ENCODE results near the gene PAMR1. TPM values are rescaled to one million over a fixed set of nuclear protein-coding genes. Genes with fewer than 3 reads are reported as not detected.
A peak's percentile ranks its signal among the peaks of the same experiment; 100 is the strongest.

PAMR1 gene
- total and polyA plus RNA-seq, 4 donors: 0.60 to 15.2 (median 1.4) TPM

DNA sequence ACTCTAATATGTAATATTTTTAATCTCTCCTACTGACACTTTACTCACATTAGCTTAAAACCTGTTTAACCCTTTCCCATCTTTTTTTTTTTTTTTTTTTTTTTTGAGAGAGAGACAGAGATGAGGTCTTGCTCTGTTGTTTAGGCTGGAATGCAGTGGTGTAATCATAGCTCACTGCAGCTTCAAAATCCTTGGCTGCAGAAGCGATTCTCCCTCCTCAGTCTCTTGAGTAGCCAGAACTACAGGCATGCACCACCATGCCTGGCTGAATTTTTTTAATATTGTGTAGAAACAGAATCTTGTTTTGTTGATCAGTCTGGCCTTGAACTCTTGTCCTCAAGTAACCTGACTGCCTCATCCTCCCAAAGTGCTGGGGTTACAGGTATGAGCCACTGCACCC lies 37.3 kb downstream of the PAMR1 start:
- no peak overlapping the region for H3K9ac ChIP-seq (ENCODE audit: insufficient read depth in 1 of 2, low read length in 2 of 2)
- peaks cover 0 to 4% (median 0%) of the 10 kb centered on the region in 3 donors for H3K27me3 ChIP-seq (ENCODE audit: control insufficient read depth in 3 of 3, insufficient read depth in 3 of 3, low read length in 2 of 3)
- ATAC-seq (ENCODE audit: insufficient read depth, low FRiP score) (no peak), DNase-seq (peak in 2 of 3 donors; percentile 29 to 53)
- H3K4me1 ChIP-seq (ENCODE audit: control insufficient read depth in 5 of 5, insufficient read depth in 5 of 5, low read length in 5 of 5): no peaks in the 10 kb centered on the region
- H3K36me3 ChIP-seq (ENCODE audit: control insufficient read depth in 4 of 4, insufficient read depth in 4 of 4, low read length in 4 of 4): no peaks in the 10 kb centered on the region
- H3K4me3 ChIP-seq: no peak overlapping the region
- no peak for TF ChIP-seq CTCF (IDR thresholded peaks at IDR 0.05; ENCODE audit: control extremely low read depth, extremely low read depth)
- H3K9me3 ChIP-seq (ENCODE audit: control insufficient read depth in 4 of 4, insufficient read depth in 3 of 4, low read length in 3 of 4): peaks cover 0 to under 1% (median under 1%) of the 10 kb centered on the region in 4 donors
- WGBS, 2 donors: 72 to 79% methylated on average over 1 of the region's 1 CpG
- H3K27ac ChIP-seq (ENCODE audit: low read depth in 1 of 2, low read length in 1 of 2): no peak overlapping the region

DNA sequence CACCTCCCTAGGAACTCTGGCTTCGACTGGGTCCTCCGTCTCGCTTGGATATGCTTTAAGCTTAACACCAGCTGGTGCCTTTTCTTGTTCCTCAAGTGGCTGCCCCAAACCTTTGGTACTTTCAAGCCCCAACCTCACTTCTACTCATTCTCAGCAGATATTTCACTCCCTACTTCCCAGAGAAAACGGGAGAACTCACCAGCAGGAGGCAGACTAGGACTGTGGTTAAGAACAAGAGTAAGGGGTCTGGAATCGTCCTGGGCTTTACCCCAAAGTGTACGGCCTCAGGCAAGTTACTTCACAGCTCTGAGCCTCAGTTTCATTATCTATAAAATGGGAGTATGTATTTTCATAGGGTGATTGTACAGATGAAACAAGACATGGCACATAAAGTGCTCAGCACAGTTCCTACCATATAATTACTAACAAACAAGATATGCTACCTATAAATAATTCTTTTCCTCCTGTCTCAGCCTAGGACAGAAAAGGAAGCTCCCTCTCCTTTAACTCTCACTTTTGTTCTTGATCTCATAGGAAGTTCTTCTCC lies 37.8 kb downstream of the PAMR1 start:
- H3K27ac ChIP-seq (ENCODE audit: low read depth in 1 of 2, low read length in 1 of 2): no peak overlapping the region
- no peaks in the 10 kb centered on the region for H3K4me1 ChIP-seq (ENCODE audit: control insufficient read depth in 5 of 5, insufficient read depth in 5 of 5, low read length in 5 of 5)
- TF ChIP-seq CTCF (IDR thresholded peaks at IDR 0.05; ENCODE audit: control extremely low read depth, extremely low read depth): no peak
- H3K27me3 ChIP-seq (ENCODE audit: control insufficient read depth in 3 of 3, insufficient read depth in 3 of 3, low read length in 2 of 3): peaks cover 0 to 4% (median 0%) of the 10 kb centered on the region in 3 donors
- peaks cover 0 to 5% (median 2%) of the 10 kb centered on the region in 4 donors for H3K9me3 ChIP-seq (ENCODE audit: control insufficient read depth in 4 of 4, insufficient read depth in 3 of 4, low read length in 3 of 4)
- H3K9ac ChIP-seq (ENCODE audit: insufficient read depth in 1 of 2, low read length in 2 of 2): no peak overlapping the region
- H3K4me3 ChIP-seq: no peak overlapping the region
- DNase-seq: peak; percentile 58 to 67 (median 62)
- H3K36me3 ChIP-seq (ENCODE audit: control insufficient read depth in 4 of 4, insufficient read depth in 4 of 4, low read length in 4 of 4): no peaks in the 10 kb centered on the region
- ATAC-seq (ENCODE audit: insufficient read depth, low FRiP score): no peak
- 22 to 33% methylated on average over 6 of the region's 6 CpGs for WGBS, 2 donors

- TF ChIP-seq CTCF (IDR thresholded peaks at IDR 0.05; ENCODE audit: control extremely low read depth, extremely low read depth): no peak
- Histone ChIP-seq H3K9me3 (ENCODE audit: control insufficient read depth in 4 of 4, insufficient read depth in 3 of 4, low read length in 3 of 4) (peaks cover 0 to 6% (median 2%) of the 10 kb centered on the region in 4 donors), H3K27me3 (ENCODE audit: control insufficient read depth in 3 of 3, insufficient read depth in 3 of 3, low read length in 2 of 3) (peaks cover 0 to 4% (median 0%) of the 10 kb centered on the region in 3 donors), H3K4me1 (ENCODE audit: control insufficient read depth in 5 of 5, insufficient read depth in 5 of 5, low read length in 5 of 5) (no peaks in the 10 kb centered on the region), H3K9ac (ENCODE audit: insufficient read depth in 1 of 2, low read length in 2 of 2) (no peak overlapping the region), H3K4me3 (no peak overlapping the region), H3K36me3 (ENCODE audit: control insufficient read depth in 4 of 4, insufficient read depth in 4 of 4, low read length in 4 of 4) (no peaks in the 10 kb centered on the region), H3K27ac (ENCODE audit: low read depth in 1 of 2, low read length in 1 of 2) (no peak overlapping the region)
- ATAC-seq (ENCODE audit: insufficient read depth, low FRiP score): no peak
- WGBS, 2 donors: 90 to 91% methylated on average over 2 of the region's 2 CpGs
- no peak for DNase-seq
Measured at GRCh38 chr11:35486934-35487333, 38.5 kb downstream of the PAMR1 start.

DNA sequence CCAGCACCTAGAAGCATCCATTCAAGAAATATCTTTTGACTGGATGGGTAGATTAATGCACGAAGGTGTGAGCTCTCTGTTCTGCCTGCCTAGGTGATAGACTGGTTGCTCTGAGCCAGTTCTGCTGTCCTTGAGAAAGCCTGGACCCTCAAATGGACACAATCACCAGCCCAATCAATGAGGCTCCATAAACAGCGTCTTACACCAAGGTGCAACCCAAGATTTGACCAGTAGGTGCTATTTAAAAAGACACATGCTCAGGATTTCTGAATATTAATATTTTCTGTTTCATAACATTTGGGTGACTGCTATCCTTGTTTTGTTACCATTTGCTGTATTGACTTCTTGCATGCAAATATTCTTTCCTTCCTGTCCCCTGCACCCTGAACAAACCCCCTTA lies 39.0 kb downstream of the PAMR1 start:
- Histone ChIP-seq H3K4me3 (no peak overlapping the region), H3K9ac (ENCODE audit: insufficient read depth in 1 of 2, low read length in 2 of 2) (no peak overlapping the region), H3K27me3 (ENCODE audit: control insufficient read depth in 3 of 3, insufficient read depth in 3 of 3, low read length in 2 of 3) (peaks cover 0 to 4% (median 0%) of the 10 kb centered on the region in 3 donors), H3K9me3 (ENCODE audit: control insufficient read depth in 4 of 4, insufficient read depth in 3 of 4, low read length in 3 of 4) (peaks cover 0 to 6% (median 2%) of the 10 kb centered on the region in 4 donors), H3K27ac (ENCODE audit: low read depth in 1 of 2, low read length in 1 of 2) (no peak overlapping the region), H3K4me1 (ENCODE audit: control insufficient read depth in 5 of 5, insufficient read depth in 5 of 5, low read length in 5 of 5) (no peaks in the 10 kb centered on the region), H3K36me3 (ENCODE audit: control insufficient read depth in 4 of 4, insufficient read depth in 4 of 4, low read length in 4 of 4) (no peaks in the 10 kb centered on the region)
- ATAC-seq (ENCODE audit: insufficient read depth, low FRiP score) (no peak), DNase-seq (no peak)
- no peak for TF ChIP-seq CTCF (IDR thresholded peaks at IDR 0.05; ENCODE audit: control extremely low read depth, extremely low read depth)
- 59 to 79% methylated on average over 2 of the region's 2 CpGs for WGBS, 2 donors
